GM18951 (cell line): ENCODE results near the gene GTPBP10.
"Not testable (repeated sequence)": the region's sequence is repeated elsewhere in the genome, so short reads cannot be mapped to it uniquely, and the experiment has no call there.

Experiments
- POLR2A ChIP-seq: IDR thresholded peaks from 4 replicates; pipeline ENCODE4 v1.6.1; 2011; ENCODE audit warnings: mild to moderate bottlenecking; ENCODE audit not compliant: insufficient read length, insufficient read depth; ENCODE audit errors: extremely low read depth
- in situ Hi-C: fragments of 300-500 bp; cut with MboI; formaldehyde crosslinking; loops from one replicate; pipeline ENCODE4 v1.12.0; 2022; ENCODE audit warnings: low sequenced_read_pairs, mixed read lengths, inconsistent platforms; ENCODE audit not compliant: unreplicated experiment

Gene GTPBP10

DNA sequence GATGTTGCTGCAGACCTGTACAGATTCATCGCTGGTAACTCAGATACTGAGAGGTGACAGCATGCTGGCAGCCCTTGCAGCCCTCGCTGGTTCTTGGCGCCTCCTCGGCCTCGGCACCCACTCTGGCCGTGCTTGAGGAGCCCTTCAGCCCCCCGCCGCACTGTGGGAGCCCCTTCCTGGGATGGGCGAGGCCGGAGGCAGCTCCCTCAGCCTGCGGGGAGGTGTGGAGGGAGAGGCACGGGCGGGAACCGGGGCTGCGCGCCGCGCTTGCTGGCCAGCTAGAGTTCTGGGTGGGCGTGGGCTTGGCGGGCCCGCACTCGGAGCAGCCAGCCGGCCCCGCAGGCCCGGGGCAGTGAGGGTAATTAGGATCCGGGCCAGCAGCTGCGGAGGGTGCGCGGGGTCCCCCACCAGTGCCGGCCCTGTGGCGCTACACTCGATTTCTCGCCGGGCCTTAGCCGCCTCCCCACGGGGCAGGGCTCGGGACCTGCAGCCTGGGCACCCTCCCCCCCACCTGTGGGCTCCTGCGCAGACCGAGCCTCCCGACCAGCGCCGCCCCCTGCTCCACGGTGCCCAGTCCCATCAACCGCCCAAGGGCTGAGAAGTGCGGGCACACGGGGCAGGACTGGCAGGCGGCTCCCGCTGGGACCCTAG lies 12.2 kb upstream of the GTPBP10 start:
- no peak for TF ChIP-seq POLR2A
- in situ Hi-C loops: no loop called here

DNA sequence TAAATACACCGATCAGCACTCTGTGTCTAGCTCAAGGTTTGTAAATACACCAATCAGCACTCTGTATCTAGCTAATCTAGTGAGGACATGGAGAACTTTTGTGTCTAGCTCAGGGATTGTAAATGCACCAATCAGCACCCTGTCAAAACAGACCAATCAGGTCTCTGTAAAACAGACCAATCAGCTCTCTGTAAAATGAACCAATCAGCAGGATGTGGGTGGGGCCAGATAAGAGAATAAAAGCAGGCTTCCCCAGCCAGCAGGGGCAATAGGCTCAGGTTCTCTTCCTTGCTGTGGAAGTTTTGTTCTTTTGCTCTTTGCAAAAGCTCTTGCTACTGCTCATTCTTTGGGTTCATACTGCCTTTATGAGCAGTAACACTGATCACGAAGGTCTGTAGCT lies 11.6 kb upstream of the GTPBP10 start:
- in situ Hi-C loops: not testable (repeated sequence)

DNA sequence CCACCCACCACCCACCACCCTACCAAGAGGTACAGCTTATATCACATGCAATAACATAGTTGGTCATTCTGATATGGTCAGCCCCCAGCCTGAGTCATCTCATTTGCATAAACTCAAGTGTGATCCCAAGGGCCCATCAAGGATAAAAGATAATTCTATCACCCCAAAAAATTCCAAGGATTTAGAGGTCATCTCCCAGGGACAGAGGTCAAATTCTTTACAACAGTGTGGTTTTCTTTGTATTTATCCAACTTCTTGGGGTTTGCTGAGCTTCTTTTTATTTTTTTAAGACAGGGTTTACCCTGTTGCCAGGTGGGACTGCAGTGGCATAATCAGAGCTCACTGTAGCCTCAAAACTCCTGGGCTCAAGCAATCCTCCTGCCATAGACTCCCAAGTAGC lies 9.4 kb upstream of the GTPBP10 start:
- in situ Hi-C loops: no loop called here

DNA sequence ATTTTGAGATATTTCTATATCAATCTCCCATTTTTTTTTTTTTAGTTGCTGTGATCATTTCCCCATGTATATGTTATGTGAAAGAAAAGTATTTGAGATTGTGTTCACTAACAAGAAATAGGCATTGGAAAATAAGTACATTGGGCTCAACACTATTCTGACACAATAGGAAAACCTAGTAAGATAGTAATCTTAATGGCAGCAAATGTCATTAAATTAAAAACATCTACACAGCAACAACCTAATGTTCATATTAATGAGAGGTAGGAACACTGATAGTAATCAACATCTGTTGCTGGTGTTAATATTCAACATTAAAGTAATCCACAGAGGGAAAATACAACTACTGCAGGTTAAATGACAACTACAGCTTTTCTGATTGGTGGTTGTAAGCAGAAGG lies 1.5 kb upstream of the GTPBP10 start:
- no peak for TF ChIP-seq POLR2A
- in situ Hi-C loops: no loop called here

More for the DNA sequence above, 9.4 kb upstream of the GTPBP10 start:
- TF ChIP-seq POLR2A: no peak

DNA sequence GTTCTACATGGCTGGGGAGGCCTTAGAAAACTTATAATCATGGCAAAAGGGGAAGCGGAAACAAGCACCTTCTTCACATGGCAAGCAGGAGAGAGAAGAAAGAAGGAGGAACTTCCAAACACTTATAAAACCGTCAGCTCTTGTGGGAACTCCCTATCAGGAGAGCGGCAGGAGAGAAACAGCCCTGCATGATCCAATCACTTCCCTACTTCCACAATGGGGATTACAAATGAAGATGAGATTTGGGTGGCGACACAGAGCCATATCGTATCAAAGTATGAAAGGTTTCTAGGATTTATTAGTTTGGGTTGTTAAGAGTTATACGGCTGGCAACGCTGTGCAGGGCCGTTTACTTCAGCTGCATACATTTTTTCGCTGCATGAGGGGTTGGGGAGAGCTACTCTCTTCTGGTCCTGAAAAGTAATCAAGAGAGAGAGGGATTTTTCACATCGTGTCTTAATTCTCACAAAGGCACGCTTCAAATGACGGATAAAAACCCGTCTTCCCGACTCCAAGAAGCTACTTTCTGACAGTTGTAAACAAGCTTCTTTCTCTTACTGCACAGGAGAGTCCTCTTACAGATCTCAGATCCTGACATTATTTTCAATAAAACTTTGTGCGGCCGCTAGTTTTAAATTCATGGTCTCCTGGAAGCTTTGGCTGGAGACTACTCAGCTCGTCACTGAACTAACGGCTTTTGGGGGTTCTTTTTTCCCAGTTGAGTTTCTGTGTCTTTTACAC lies 751 bp upstream of the GTPBP10 start:
- no peak for TF ChIP-seq POLR2A
- in situ Hi-C loops: no loop called here

DNA sequence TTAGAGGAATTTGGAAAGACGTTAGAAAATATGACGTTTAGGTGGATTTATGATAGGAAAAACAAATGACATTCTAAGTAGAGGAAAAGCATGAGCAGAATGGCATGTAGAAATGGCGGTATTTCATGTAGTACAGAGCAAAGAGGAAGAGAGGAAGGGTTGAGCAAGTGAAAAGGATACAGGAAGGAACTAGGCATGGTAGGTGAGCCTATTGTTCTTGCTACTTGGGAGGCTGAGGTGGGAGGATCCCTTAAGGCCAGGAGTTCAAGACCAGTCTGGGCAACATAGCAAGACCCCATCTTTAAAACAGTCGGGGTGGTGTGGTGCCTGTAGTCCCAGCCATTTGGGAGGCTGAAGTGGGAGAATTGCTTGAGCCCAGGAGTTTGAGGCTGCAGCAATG lies 1.2 kb downstream of the GTPBP10 start:
- TF ChIP-seq POLR2A: no peak
- in situ Hi-C loops: no loop called here

DNA sequence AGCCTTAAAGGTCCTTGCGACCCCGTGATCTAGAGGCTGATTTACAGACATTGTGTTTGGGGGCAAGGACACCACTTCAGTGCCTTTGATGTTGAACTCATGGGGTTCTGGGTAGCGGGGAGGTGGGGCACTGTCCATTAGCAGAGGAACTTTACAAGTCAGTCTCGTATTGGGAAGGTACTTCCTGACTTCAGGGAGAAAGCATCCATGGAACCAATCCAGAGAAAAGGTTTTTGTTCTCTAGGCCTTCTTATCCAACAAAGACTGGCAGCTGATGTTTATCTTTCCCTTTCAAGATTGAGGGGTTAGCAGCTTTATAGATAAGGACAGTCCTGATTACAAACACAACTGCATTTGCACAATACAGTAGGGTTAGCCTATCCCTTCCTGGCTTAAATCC lies 2.8 kb downstream of the GTPBP10 start:
- in situ Hi-C loops: no loop called here
- TF ChIP-seq POLR2A: no peak

DNA sequence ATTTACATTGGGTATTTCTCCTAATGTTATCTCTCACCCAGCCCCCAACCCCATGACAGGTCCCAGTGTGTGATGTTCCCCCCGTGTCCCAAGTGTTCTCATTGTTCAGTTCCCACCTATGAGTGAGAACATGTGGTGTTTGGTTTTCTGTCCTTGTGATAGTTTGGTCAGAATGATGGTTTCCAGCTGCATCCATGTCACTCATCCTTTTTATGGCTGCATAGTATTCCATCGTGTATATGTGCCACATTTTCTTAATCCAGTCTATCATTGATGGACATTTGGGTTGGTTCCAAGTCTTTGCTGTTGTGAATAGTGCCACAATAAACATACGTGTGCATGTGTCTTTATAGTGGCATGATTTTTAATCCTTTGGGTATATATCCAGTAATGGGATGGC lies 3.5 kb downstream of the GTPBP10 start:
- in situ Hi-C loops: not testable (repeated sequence)

DNA sequence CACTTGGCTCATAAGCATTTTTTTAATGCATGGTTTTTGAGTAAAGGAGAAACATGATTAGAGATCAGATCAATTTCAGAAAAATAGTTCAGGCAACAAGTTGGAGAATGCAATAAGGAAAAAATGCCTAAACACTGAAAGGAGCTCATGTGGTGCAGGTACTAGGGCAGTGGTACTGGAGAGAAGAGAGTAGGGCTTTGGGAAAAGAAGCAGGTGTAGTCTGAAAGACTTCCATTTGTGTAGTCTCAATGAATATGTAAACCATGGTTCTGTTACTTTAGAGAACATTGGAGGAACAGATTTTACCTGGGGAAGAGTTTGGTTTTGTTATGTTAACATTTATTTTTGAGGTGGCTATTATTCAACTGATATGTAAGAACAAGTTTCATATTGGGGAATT lies 5.5 kb downstream of the GTPBP10 start:
- in situ Hi-C loops: no loop called here
- TF ChIP-seq POLR2A: no peak

DNA sequence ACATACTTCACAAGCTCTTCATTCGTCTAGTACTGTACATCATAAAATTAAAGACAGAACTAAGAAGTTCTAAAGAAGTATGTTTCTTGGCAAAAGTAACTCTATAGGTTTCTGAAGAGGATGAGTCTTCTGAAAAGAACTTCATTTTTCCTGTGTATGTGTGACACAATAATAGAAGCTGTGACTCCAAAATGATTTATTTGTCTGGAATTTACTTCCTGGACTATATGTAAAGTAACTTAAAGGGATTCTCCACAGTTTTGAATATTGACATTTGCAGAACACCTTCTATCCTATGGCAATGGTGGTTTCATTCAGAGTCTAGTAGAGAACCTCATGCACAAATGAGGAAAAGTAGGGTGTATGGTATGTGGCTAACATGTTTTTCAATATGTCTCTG lies 36.9 kb downstream of the GTPBP10 start:
- in situ Hi-C loops: no loop called here
- TF ChIP-seq POLR2A: no peak

DNA sequence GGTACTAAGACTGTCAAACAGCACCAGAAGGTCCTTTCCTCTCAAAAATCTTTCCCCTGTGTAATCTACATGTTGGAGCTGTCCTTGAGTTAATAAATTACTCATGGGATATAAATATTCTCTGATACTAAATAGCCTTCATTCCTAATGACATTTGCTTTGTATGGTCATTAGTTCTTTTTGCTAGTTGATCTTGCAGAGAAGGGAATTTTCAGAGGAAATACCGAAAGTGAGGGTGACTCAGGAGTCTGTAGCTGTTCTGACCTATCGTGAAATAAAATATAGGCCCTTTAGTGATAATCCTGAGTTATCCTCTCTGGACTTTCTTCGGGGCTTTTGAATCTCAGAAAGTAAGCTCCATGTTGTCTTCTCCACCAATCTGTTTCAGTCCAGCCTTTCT lies 37.3 kb downstream of the GTPBP10 start:
- TF ChIP-seq POLR2A: no peak
- in situ Hi-C loops: no loop called here

DNA sequence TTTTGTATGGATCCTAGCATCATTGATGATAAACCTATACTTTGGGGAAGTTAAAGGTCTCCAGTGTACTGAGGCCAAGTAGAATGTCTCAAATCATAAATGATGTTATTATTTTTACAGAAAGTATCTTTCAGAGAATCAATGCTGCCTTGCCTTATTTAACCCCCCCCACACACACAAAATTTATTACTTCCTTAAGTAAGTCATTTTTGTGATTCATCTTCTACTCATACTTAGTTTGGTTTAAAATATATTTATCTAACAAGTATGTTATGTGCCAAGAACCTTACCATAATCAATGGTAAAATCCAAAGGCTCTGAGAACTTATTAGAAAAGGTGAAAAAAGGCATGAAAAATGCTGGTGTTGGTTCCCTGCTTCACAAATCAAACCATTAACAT lies 37.9 kb downstream of the GTPBP10 start:
- TF ChIP-seq POLR2A: no peak
- in situ Hi-C loops: no loop called here

DNA sequence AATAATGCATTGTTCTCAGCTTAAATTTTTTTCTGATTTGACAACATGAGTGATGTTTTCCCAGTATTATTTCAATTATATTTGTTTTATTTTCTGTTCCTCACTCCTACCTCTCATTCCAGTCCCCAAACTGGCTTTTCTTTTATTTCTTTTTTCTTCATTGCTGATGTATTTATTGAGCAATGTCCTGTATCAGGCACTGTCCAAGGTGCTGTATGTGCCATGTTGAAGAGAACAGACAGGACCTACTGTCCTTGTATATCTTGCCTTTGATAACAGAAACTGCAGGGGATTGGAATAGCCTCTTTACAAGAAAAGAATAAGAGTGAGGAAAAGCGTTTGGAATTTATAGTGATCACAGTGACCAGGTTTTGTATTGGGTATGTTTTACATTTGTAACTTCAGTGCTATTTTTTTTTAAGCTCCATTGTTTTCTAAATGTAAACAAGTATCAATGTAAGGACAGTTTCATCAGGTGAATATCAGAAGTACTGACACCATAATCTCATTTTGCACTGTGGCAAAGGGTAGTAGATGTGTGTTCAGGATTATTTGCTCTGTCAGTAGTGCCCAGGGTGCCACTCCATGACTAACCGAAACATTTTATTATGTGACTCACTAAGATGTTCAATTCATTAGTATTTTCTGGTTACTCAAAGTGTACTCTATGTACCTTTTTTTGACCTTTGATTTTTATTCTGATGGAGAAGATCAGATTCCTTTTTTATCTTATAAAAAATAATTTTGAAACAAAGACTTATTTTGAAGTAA lies 41.1 kb downstream of the GTPBP10 start:
- TF ChIP-seq POLR2A: no peak
- in situ Hi-C loops: no loop called here

DNA sequence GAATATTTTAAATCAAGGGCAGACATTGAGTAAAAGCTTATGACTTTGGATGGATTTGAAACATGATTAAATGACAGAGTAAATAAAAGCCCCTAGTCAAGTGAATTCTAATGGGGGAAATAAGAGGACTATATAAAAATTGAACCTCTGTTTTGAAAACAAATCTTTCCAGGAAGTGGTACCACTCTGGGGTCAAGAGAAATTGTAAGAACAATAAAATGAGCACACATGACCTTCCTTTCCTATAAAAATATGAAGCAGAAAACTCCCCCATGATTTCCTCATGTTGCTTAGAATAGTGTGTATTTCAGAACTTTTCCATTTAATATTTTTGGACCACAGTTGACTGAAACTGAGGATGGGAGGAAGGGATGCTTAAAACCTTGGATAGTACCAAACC lies 44.4 kb downstream of the GTPBP10 start:
- in situ Hi-C loops: no loop called here
- TF ChIP-seq POLR2A: no peak

DNA sequence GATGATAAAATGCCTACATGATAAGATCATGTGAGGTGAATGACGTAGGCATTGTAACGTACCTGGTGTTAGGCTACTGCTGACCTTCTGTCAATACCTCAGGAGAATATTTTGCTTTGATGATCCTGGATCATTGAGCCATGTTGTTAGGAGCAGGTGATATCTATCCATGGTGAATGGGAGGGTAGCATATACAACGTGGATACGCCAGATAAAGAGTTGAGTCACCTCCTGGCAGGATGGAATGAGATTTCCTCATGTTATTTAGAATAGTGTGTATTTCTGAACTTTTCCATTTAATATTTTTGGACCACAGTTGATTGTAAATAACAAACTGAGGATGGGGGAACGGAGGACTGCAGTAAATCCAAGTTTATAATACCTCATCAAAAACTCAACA lies 45.0 kb downstream of the GTPBP10 start:
- in situ Hi-C loops: no loop called here
- TF ChIP-seq POLR2A: no peak
